Amniotic stem cell (primary cell): ENCODE measurements around the gene PLXNA3.

Source experiments
- DNase-seq: peaks from one replicate; lab custom pipeline; 2025; lab: John Stamatoyannopoulos, UW

The PLXNA3 gene

GRCh38 chrX:154458116-154458953 lies at the start of gene PLXNA3:
TSS of gene PLXNA3 (plus strand) at chrX:154458281. CDS start at chrX:154460184, 1,903 bp downstream.
- no peak for DNase-seq

DNA sequence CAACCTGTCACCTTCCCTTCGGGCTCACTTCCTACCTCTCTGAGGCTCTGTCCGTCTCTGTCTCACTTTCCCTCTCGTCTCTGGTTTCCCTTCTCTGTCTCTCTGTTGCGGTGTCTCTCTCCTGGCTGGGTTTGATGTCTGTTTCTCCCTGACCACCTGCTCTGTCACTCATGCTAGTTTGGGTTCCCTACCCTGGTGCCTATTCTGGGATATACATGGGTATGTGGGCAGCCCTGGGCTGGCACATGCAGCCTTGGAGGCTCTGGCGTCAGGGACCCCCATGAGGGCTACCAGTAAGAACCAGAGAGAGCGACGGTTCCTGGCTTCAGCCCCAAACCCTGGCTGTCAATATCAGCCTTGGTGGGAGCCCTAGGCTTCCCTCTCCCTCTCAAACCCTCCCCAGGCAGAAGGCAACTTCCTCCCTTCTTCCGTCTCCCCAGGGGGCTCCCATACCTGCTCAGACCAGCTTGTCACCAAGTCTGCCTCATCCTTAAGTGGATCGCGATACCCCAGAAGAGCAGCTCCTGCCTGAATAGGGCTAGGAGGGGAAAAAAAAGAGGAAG lies 49.3 kb upstream of the PLXNA3 start:
- no peak for DNase-seq

DNA sequence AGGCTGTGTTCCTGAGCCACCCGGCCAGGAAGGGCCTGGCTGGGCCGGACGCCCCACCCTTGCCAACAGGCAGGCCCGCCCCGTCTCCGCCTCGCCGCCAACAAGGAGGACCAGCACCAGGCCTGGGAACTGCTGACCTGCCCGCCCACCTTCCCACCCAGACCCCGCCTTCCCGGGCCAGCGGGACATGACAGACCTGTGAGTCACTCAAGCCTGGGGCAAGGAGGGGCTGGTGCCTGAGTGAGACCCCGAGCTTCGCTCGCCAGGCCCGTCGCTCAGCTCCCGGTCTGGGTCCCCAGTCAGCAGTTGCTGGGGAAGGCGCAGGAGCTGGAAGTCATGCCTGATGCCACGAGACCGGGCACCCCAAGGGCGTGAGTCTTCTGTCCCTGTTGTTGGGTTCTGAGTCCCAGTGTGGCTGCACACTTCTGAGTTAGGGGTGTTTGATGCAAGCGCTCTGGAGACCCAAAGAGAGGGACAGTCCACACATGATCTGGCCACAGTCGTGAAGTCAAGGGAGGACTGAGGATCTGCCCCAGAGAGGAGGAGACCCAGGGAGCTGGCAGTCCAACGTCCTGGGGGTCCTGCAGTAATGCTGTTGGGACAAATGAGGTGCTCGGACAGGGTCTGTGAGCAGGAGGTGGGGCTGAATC lies 48.7 kb upstream of the PLXNA3 start, which contains the start of gene DNASE1L1:
Gene DNASE1L1, minus strand, starts transcription at position 33 of the 650 bp plus-strand sequence. CDS start 3,686 bp downstream, outside the sequence.
- DNase-seq = peak; percentile 57

DNA sequence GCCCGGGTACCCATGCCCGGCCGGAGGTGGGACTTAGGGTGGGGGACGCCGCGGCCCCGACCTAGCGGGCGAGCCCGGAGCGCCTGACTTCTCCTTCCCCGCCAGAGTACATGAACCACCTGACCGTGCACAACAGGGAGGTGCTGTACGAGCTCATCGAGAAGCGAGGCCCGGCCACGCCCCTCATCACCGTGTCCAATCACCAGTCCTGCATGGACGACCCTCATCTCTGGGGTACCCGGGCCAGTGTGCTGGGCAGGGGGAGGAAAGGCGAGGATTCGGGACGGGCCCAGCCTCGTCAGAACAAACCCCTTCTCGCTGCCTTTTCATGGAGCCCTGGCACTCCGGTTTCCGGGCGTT lies 46.1 kb upstream of the PLXNA3 start:
- DNase-seq = no peak

DNA sequence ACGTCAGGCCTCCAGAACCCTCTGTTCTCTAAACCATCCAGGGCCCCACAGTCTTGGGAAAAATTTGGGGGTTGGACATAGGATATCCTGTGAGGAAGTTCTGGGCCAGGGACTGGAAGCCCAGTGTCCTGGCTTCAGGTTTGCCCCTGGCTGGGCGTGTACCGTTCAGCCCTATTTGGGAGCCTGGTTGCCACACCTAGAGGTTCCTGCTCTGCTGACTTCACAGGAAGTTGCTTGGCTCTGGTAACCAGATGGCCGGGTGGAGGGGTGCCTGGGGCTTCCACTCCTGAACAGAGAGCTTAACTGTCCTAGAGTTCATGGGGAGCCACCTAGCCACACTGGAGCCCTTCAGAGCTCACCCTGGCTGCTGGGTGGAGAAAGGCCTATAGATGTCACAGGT lies 45.6 kb upstream of the PLXNA3 start:
- no peak for DNase-seq

DNA sequence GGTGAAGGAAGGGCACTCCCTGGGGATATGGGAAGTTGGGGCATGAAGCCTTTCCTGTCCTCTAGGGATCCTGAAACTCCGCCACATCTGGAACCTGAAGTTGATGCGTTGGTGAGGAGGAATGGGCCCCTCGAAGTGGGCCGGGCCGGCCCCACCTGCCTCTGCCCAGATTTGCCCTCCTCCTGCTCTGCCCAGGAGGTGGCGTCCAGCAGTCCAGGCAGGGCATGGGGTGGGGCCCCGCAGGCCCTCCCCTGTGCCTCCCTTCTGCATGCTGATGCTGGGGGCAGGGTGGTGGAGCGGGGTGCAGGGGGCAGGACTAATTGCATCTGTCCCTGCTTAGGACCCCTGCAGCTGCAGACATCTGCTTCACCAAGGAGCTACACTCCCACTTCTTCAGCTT lies 44.9 kb upstream of the PLXNA3 start:
- no peak for DNase-seq

- no peak for DNase-seq
Measured at GRCh38 chrX:154417157-154417556, 40.9 kb upstream of the PLXNA3 start.

DNA sequence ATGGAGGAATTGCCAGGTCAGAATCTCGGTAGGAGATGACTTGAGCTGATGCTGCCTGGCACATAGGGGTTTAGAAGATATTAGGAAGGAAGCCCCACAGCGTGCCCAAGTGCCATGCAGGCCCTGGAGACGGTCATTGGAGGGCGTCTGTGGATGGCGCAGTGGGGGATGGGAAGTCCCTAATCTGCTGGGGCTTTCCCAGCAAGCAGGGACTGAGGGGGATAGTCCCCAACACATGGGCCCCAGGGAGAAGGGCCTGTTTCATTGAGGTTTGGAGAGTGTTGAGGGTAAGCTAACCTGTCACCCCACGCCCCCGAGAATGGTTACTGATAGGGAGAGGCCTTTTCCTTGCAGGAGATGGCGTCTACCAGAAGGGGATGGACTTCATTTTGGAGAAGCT lies 38.9 kb upstream of the PLXNA3 start:
- no peak for DNase-seq

- no peak for DNase-seq
Measured at GRCh38 chrX:154419688-154420401, 38.2 kb upstream of the PLXNA3 start.

- DNase-seq = no peak
Measured at GRCh38 chrX:154420402-154420756, 37.7 kb upstream of the PLXNA3 start.

DNA sequence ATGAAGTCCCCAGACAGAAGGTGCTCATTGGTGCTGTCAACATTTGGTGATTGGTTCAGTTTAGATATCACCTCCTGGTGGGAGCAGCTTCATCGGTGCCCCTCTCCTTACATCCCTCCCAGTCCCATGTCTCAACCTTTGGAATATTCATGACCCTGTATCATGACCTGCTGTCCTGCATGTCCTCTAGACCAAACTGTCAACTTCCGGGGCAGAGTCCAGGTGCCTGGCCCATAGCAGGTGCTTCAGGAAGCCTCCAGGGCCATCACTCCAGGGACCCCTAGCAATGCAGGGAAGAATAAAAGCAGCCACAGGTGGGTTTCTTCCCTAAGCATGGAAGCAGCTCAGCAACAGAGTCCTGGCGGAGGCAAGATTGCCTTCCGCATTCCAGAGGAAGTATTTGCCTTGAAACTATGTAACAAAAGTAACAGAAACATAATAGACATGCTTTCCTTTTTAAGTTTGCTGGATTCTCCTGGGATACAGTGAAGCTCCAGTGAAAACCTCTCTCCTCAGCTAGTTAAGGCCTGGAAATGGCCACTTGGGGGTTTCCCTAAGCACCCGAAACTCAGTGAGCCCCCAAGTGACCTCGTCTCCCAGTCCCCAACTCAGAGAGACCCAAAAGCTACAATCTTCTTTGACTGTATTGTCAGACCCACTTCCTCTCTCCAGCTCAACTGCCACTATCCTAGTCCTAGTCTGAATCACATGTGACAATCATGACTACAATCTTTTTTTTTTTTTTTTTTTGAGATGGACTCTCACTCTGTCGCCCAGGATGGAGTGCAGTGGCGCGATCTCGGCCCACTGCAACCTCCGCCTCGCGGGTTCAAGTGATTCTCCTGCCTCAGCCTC lies 30.9 kb upstream of the PLXNA3 start:
- DNase-seq = no peak

DNA sequence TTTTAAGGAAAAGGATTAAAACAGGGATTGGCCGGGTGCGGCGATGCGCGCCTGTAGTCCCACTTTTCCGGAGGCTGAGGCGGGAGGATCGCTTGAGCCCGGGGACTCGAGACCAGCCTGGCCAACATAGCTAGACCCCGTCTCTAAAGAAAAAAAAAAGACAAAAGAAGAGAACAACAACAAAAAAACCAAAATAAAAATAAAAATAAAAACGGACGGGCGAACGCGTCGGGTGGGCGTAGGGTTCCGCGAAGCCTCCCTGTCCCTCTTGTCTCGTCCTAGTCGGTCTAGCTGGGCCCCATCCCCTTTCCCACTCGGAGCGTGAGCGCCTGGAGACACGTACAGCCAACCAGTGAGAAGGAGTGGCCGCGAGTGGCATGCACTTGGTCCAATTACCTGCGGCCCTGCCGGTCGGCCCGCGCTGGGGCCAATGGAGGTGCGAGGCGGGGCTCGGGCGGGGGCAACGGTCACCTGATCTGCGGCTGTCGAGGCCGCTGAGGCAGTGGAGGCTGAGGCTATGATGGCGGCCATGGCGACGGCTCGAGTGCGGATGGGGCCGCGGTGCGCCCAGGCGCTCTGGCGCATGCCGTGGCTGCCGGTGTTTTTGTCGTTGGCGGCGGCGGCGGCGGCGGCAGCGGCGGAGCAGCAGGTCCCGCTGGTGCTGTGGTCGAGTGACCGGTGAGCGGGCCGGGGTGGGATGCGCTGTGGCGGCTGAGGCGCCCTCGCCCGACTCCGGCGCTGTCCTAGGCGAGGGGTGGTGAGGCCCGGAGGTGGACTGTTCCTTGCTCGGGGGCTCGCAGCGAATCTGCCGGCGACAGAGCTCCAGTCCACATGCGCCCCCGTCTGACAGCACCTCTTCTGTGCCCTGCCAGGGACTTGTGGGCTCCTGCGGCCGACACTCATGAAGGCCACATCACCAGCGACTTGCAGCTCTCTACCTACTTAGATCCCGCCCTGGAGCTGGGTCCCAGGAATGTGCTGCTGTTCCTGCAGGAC lies 29.6 kb upstream of the PLXNA3 start, which contains the start of gene ATP6AP1:
Gene ATP6AP1, plus strand, starts transcription at position 502 of the 996 bp plus-strand sequence. Its CDS starts 16 bp downstream, at position 518.
- peak; percentile 61 for DNase-seq

- no peak for DNase-seq
Measured at GRCh38 chrX:154429711-154430110, 28.4 kb upstream of the PLXNA3 start.

- DNase-seq = no peak
Measured at GRCh38 chrX:154430479-154430878, 27.6 kb upstream of the PLXNA3 start.

DNA sequence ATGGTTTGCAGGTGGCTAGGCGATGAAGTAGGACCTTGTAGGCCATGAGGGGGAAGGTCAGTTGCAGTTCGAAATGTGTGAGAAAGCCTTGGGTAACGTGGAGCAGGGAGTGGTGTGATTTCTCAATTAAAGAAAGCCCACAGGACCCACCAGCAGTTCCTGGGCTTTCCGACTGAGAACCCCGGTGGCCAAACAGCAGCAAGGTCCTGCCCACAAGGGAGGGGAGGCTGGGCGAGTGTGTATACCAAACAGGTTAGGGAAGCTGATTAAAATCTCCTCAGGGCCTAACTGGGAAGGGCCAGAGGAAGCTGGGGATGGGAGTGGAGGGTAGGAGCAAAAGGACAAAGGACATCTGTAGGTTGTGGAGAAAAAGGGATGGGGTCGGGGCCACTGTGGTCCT lies 27.2 kb upstream of the PLXNA3 start:
- no peak for DNase-seq

DNA sequence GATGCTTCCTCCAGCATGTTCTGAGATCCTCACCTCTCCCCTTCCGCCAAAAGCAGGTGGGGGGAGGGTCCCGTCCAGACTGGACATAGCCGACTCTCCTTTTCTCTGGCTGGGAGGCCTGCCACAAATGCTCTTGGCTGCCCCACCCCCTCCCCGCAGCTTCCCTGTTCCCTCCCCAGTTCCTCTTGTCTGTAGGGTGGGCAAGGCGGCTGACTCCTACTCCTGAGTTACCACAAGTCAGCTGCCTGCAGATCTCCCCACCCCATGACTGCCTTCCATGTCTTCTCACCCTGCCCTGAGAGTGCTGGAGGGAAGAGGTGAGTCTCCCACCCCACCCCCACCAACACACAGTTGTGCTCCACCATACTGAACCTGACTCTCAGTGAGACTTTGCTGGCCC lies 26.7 kb upstream of the PLXNA3 start:
- no peak for DNase-seq

GRCh38 chrX:154432210-154432609 lies 25.9 kb upstream of the PLXNA3 start:
- DNase-seq = no peak

GRCh38 chrX:154433605-154434004 lies 24.5 kb upstream of the PLXNA3 start:
- DNase-seq = no peak

GRCh38 chrX:154434394-154435168 lies 23.5 kb upstream of the PLXNA3 start:
- no peak for DNase-seq
